SK-N-SH treated with all-trans-retinoic acid at 6 μM for 48 hours (cell line): ENCODE measurements around the gene CLSTN3.

Experiments used
- ATAC-seq: fragments of 200-7000 bp; cut with Tn5 transposase; 3 replicates; pipeline ENCODE4 v1.9.1; 2020; ENCODE audit warnings: mild to moderate bottlenecking, moderate library complexity
- BACH2 ChIP-seq: fragments of 250-450 bp; sonication (Bioruptor Pico); IDR thresholded peaks from 2 replicates; pipeline ENCODE4 v1.9.0; 2021; ENCODE audit warnings: mild to moderate bottlenecking, borderline replicate concordance
- CSDC2 ChIP-seq: fragments of 250-450 bp; sonication (Bioruptor Pico); IDR thresholded peaks from 2 replicates; pipeline ENCODE4 v1.5.0; 2020; ENCODE audit warnings: mild to moderate bottlenecking, moderate library complexity
- ESRRG ChIP-seq: fragments of 250-450 bp; sonication (Bioruptor Pico); IDR thresholded peaks from 2 replicates; pipeline ENCODE4 v1.6.1; 2021; ENCODE audit warnings: mild to moderate bottlenecking
- OSR1 ChIP-seq: fragments of 250-450 bp; sonication (Bioruptor Pico); IDR thresholded peaks from 2 replicates; pipeline ENCODE4 v1.8.0; 2022; ENCODE audit warnings: moderate library complexity, mild to moderate bottlenecking, inconsistent platforms
- PPARA ChIP-seq: fragments of 250-450 bp; sonication (Bioruptor Pico); IDR thresholded peaks from 2 replicates; pipeline ENCODE4 v1.5.0; 2020; ENCODE audit warnings: mild to moderate bottlenecking, borderline replicate concordance
- RARB ChIP-seq: fragments of 250-450 bp; sonication (Bioruptor Pico); IDR thresholded peaks from 2 replicates; pipeline ENCODE4 v1.8.0; 2021; ENCODE audit warnings: mild to moderate bottlenecking, moderate library complexity
- SNAI2 ChIP-seq: fragments of 250-450 bp; sonication (Bioruptor Pico); IDR thresholded peaks from 2 replicates; pipeline ENCODE4 v1.5.0; 2020; ENCODE audit warnings: mild to moderate bottlenecking, moderate library complexity
- TCF4 ChIP-seq: fragments of 250-450 bp; sonication (Bioruptor Pico); IDR thresholded peaks from 2 replicates; pipeline ENCODE4 v1.8.0; 2021; ENCODE audit warnings: mild to moderate bottlenecking, moderate library complexity, borderline replicate concordance
- ZFP3 ChIP-seq: fragments of 250-450 bp; sonication (Bioruptor Pico); IDR thresholded peaks from 2 replicates; pipeline ENCODE4 v1.5.0; 2020; ENCODE audit warnings: mild to moderate bottlenecking, moderate library complexity
- ZFP30 ChIP-seq: fragments of 450-650 bp; formaldehyde crosslinking; IDR thresholded peaks from 2 replicates; pipeline ENCODE4 v1.5.0; 2022; ENCODE audit warnings: mild to moderate bottlenecking, moderate library complexity
- ZNF565 ChIP-seq: fragments of 450-650 bp; formaldehyde crosslinking; conservative IDR thresholded peaks from 2 replicates; pipeline ENCODE4 v1.5.0; 2020; ENCODE audit warnings: low read depth, mild to moderate bottlenecking, moderate library complexity
- ZNF70 ChIP-seq: fragments of 450-650 bp; formaldehyde crosslinking; IDR thresholded peaks from 2 replicates; pipeline ENCODE4 v1.5.0; 2020; ENCODE audit warnings: mild to moderate bottlenecking, moderate library complexity
- TF ChIP-seq, protein P1 (sequence below): fragments of 250-450 bp; sonication (Bioruptor Pico); IDR thresholded peaks from 2 replicates; pipeline ENCODE4 v1.5.1; 2021; ENCODE audit warnings: mild to moderate bottlenecking, moderate library complexity
- TF ChIP-seq, protein P2 (sequence below): fragments of 250-450 bp; sonication (Bioruptor Pico); IDR thresholded peaks from 2 replicates; pipeline ENCODE4 v1.5.1; 2020; ENCODE audit warnings: low read depth, mild to moderate bottlenecking, moderate library complexity

Gene CLSTN3

GRCh38 chr12:7206691-7207090, 76.5 kb downstream of the CLSTN3 start:
- no peak for TF ChIP-seq ZFP30 (CRISPR knock-in tag)
- TF ChIP-seq PPARA: no peak
- no peak for TF ChIP-seq ZNF70
- TF ChIP-seq, protein P1, sequence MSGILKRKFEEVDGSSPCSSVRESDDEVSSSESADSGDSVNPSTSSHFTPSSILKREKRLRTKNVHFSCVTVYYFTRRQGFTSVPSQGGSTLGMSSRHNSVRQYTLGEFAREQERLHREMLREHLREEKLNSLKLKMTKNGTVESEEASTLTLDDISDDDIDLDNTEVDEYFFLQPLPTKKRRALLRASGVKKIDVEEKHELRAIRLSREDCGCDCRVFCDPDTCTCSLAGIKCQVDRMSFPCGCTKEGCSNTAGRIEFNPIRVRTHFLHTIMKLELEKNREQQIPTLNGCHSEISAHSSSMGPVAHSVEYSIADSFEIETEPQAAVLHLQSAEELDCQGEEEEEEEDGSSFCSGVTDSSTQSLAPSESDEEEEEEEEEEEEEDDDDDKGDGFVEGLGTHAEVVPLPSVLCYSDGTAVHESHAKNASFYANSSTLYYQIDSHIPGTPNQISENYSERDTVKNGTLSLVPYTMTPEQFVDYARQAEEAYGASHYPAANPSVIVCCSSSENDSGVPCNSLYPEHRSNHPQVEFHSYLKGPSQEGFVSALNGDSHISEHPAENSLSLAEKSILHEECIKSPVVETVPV: no peak
- no peak for TF ChIP-seq SNAI2 (CRISPR knock-in tag)
- no peak for TF ChIP-seq RARB (CRISPR knock-in tag)
- TF ChIP-seq ZNF565 (CRISPR knock-in tag): no peak
- TF ChIP-seq TCF4: no peak
- TF ChIP-seq OSR1 (CRISPR knock-in tag): no peak
- TF ChIP-seq, protein P2, sequence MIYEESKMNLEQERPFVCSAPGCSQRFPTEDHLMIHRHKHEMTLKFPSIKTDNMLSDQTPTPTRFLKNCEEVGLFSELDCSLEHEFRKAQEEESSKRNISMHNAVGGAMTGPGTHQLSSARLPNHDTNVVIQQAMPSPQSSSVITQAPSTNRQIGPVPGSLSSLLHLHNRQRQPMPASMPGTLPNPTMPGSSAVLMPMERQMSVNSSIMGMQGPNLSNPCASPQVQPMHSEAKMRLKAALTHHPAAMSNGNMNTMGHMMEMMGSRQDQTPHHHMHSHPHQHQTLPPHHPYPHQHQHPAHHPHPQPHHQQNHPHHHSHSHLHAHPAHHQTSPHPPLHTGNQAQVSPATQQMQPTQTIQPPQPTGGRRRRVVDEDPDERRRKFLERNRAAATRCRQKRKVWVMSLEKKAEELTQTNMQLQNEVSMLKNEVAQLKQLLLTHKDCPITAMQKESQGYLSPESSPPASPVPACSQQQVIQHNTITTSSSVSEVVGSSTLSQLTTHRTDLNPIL (CRISPR knock-in tag): no peak
- no peak for ATAC-seq

DNA sequence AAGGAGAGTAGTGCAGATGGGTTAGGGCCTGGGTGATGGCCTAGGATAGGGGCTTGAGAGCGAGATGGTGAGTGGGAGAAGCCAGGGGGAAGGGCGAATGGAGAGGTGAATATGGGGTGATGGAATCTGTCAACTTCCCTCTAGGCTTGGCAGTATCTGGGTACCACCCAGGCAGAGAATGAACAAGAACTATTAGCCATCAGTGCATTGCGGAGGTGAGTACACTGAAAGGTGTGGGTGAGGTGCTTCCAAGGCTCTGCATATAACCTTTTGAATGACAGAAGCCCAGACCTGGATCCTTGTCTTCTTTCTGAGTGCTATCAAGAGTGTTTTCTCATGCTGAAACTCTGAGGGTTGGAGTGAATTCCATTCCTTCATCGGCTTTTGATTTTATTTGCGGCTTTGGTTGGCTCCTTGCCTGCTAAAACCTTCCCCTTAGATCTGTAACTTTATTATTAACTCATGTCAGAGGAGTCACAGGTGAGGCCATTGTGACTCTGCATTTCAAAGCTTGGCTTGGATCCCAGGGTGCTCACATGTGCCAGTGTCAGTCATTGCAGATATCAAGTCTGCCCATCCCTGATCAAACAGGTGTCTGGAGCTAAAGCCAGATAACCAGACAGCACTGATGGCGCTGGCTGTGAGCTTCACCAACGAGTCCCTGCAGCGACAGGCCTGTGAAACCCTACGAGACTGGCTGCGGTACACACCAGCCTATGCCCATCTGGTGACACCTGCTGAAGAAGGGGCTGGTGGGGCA, 77.9 kb downstream of the CLSTN3 start:
- no peak for TF ChIP-seq ZFP3 (CRISPR knock-in tag)
- no peak for TF ChIP-seq BACH2
- TF ChIP-seq ESRRG: no peak
- TF ChIP-seq CSDC2 (CRISPR knock-in tag): no peak
- no peak for ATAC-seq
